Esophagus muscularis mucosa (tissue), 3 donors: Measurements from ENCODE around the gene RFC5.

Source experiments
- EP300 ChIP-seq: sonication (generic); formaldehyde crosslinking; IDR thresholded peaks from one replicate; pipeline ENCODE4 v1.6.1; 2017; ENCODE audit warnings: antibody characterized with exemption
- TF ChIP-seq, protein P1 (sequence below), 3 experiments: fragments of 200-600 bp in 2 of 3; fragments of 450-650 bp in 1 of 3; sonication (generic) in 2 of 3; IDR thresholded peaks; one replicate each; pipeline ENCODE4 v1.5.1; 2017 to 2019; ENCODE audit warnings: antibody characterized with exemption in 3 of 3, mild to moderate bottlenecking in 2 of 3, moderate library complexity in 1 of 3

DNA sequence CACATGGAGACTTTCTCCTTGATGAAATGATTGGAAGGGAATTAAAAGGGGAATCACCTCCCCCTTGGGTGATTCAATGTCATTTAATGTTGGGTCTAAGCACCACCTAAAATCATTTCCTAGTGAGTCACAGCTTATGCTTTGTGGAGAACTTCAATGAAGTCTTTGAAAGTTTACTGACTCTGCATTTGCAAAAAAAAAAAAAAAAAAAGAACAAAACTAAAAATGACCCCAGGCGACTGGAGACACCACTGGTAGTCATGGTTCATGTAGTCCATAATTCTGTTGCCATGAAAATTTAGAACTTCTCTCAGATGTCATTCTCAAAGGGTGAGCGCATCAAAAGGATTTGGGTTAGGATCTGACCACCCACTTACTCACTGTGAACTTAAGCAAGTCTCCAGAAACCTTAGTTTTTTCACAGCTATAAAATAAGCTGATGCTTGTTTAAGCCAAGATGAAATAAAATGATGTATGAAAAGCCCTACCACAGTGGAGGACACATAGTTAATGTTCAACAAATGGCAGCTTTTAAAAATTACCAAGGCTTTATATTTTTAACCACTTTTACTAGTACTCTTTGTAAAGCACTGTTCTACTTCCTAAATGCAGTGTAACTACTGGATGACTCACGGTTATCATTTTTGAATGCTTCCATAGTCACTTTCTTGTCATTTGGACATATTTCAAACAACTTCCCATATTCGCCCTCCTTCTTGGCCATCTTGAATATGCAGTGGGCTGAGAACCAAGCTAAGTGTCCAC is 29.6 kb upstream of the RFC5 start:
- TF ChIP-seq, protein P1, sequence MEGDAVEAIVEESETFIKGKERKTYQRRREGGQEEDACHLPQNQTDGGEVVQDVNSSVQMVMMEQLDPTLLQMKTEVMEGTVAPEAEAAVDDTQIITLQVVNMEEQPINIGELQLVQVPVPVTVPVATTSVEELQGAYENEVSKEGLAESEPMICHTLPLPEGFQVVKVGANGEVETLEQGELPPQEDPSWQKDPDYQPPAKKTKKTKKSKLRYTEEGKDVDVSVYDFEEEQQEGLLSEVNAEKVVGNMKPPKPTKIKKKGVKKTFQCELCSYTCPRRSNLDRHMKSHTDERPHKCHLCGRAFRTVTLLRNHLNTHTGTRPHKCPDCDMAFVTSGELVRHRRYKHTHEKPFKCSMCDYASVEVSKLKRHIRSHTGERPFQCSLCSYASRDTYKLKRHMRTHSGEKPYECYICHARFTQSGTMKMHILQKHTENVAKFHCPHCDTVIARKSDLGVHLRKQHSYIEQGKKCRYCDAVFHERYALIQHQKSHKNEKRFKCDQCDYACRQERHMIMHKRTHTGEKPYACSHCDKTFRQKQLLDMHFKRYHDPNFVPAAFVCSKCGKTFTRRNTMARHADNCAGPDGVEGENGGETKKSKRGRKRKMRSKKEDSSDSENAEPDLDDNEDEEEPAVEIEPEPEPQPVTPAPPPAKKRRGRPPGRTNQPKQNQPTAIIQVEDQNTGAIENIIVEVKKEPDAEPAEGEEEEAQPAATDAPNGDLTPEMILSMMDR (IDR thresholded peaks at IDR 0.05): no peak
- no peak for TF ChIP-seq EP300
